COLO829 (cell line): ENCODE data around the gene FAF2.
A peak's percentile ranks its signal among the peaks of the same experiment; 100 is the strongest.
"Not testable (repeated sequence)": the region's sequence is repeated elsewhere in the genome, so short reads cannot be mapped to it uniquely, and the experiment has no call there.

Experiments
- DNase-seq: peaks from one replicate; pipeline ENCODE4 v3.0.0; 2012; ENCODE audit warnings: low spot score

The FAF2 gene, protein sequence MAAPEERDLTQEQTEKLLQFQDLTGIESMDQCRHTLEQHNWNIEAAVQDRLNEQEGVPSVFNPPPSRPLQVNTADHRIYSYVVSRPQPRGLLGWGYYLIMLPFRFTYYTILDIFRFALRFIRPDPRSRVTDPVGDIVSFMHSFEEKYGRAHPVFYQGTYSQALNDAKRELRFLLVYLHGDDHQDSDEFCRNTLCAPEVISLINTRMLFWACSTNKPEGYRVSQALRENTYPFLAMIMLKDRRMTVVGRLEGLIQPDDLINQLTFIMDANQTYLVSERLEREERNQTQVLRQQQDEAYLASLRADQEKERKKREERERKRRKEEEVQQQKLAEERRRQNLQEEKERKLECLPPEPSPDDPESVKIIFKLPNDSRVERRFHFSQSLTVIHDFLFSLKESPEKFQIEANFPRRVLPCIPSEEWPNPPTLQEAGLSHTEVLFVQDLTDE

DNA sequence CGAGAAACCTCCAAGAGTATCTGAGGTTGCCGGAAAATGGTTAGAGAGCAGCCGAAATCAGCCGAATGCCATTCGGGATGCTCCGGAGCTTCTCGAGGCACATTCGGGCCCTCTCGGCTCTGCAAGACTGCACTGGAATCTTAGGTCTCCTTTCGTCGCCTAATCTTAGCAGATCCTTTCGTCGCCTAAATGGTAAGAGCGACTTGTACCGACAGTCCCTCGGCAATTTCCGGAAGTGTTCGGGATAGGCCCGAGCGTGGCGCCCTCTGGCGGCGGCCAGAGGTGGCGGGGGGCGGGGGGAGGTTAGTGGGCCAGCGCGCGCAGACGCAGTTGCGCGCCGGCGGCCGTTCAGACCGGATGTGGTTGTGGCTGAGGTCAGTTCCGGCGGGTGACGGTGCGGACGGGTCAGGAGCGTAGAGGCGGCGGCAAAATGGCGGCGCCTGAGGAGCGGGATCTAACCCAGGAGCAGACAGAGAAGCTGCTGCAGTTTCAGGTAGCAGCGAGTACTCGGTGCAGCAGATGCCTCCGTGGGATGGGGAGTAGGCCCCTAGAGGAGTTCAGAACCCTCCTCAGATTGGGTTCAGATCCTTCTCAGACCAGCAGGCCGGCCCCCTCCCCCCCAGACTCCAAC, at the start of gene FAF2:
Gene FAF2, plus strand, starts transcription at position 408 of the 631 bp plus-strand sequence. Its CDS starts 23 bp downstream, at position 431.
- DNase-seq: peak; percentile 99

DNA sequence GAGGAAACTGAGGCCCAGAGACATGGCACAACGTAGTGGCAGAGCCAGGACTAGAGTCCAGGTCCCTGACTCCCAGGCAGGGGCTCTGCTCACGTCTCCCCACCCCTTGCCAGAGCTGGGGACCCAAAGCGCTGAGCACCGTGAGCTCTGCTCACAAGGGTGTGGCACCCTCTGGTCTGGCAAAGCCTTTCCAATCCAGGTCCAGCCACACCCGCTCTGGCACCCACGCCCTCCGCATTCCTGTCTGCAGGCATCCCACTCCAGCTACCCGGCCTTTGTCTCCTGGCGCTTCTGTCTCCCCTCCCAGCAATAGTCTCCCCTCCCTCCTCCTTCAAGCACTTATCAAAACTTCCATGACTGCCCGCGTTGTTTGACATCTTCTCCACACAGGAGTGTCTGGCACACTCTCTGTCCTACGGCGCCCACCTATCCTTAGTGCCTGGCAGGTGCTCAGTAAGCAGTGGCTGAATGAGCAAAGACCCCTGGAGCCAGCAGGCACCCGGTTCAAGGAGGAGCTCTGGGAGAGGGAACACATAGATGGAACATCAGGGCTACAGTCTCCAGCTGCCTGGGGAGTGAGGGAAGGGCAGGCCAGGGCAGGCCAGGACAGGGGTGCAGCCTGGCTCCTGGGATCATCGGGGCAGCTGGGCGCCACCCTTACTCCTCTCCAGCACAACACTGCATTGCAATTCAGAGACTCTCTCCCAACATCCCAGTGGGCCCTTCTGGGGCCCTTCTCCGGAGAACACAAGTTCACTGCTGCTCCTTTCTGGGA, 47.6 kb upstream of the FAF2 start:
- DNase-seq: no peak

DNA sequence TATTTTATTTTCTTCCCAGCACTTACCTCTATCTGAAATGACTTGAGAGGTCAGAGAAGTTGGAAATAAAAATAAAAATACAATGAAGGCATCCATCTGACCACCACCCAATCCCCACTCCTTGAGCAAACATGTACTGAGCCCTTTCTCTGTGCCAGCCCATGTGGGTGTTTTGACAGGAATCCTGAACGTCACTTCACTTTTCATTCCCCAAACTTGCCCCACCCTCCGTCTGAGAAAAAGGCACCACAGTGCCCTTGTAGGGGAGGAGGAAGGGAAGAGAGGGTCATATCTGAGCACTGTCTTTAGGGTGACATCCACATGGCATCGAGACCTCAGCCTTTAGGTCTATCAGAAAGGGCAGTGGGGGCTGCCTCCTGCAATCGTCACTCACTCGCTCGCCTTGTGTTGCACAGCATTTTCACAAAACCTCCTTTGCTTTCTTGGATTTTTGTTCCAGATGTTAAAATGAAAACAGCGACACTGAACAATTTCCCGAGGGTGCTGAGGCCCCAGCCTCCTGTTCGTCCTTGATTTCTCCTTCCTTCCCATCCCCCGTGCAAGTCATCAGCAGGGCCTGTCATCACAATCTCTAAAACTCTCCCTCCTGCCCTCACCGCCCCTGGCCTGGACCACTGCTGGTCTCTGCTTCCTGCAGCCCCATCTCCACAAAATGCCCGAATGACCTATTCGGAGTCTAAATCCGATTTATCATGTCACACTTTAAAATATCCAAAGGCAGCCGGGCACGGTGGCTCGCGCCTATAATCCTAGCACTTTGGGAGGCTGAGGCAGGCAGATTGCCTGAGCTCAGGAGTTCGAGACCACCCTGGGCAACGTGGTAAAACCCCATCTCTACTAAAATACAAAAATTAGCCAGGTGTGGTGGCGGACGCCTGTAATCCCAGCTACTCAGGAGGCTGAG, 46.6 kb upstream of the FAF2 start:
- DNase-seq: no peak

DNA sequence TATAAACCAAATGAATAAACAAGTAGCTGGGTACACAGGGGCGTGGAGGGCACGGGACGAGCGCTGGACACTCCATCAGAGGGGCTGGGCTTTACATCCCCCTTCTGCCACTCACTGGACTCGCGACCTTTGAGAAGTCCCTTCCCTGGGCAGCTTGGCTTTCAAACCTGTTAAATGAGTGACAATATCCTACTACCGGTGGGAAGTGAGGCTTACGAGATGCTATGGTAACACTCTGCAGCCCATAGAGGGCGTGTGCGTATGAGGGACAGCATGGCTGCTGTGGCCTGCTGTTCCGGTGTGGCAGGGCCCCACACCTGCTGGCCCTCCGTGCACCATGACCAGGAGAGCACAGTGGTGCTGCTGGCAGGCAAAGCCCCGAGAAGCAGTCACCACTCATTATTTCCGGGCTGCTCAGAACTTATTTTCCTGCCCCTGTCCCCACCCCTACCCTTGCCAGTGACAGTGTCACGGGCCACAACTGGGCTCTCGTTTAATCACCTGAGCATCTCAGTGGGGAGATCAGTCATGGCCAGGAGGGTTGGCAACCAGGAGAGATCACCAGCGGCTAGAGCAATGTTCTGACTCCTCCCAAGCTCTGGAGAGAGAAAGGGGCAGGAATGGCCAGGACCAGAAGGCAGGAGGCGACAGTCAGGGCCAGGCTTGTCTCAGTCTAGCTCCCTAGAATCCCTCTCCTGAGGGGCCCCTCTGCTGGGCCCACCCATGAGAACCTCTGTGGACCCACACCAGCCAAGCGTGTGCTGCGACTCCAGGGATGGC, 42.3 kb upstream of the FAF2 start:
- no peak for DNase-seq

DNA sequence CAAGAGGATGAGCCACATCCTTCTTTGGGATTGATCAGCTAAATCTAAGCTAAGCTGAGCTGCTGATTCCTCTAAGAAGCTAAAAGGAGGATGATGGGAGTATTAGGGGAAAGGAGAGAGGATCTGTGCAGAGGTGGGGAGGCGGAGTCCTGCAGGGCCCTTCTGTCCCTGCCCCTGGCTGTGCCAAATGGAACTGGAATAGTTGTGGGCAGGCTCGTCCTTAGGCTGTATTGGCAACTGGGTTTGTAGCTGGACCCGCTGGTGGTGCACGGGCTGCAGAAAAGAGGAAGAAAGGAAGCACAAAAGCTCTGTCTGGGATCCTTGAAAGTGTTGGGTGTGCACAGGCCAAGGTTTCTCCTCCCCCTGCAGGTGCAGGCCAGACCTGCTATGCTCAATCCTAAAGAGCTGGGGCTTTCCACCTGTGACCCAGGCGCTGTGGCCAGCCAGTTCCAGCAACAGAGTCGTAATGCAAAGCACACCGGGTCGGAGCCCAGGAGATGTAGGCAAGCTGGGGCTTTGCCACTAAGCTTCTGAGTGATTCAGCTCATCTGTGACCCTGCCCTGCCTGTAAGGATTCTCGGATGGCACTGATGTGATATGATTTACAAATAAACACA, 41.6 kb upstream of the FAF2 start:
- DNase-seq: no peak

DNA sequence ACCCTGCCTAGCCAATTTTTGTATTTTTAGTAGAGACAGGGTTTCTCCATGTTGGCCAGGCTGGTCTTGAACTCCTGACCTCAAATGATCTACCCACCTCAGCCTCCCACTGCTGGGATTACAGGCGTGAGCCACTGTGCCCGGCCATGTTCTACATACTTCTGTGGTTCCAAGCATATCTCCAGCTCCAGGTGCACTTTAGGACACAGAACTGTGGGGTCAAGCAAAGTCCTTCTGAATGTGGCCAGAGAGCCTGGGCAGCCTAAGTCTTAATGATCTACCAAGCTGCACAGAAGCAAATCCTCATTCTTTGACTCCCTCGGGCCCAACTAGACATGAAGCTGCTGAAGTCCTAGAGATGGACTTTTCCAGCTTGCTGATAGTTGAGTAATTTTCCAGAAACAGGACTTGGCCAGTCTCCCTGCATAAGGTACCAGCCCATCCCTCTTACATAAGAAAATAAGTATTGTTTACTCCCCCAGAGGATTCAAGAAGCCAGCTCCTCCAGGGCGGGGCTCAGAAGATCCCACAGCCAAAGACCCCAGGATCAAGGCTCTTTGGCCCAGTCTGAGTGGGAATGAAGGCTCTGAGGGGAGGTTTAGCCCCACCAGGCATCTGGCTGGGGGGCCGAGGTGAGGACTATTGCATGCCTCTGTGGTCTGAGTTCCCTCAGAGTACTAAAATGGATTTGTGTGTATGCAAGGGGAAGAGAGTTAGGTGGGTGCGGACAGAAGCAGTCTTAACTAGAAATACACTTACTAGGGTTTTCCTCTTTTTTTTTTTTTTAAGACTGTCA, 40.5 kb upstream of the FAF2 start:
- DNase-seq: no peak

DNA sequence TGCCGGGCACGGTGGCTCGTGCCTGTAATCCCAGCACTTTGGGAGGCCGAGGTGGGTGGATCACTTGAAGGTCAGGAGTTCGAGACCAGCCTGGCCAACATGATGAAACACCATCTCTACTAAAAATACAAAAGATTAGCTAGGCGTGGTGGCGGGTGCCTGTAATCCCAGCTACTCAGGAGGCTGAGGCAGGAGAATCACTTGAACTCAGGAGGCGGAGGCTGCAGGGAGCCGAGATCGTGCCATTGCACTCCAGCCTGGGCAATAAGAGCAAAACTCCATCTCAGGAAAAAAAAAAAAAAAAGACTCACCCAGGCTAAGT, 40.0 kb upstream of the FAF2 start:
- not testable (repeated sequence) for DNase-seq

DNA sequence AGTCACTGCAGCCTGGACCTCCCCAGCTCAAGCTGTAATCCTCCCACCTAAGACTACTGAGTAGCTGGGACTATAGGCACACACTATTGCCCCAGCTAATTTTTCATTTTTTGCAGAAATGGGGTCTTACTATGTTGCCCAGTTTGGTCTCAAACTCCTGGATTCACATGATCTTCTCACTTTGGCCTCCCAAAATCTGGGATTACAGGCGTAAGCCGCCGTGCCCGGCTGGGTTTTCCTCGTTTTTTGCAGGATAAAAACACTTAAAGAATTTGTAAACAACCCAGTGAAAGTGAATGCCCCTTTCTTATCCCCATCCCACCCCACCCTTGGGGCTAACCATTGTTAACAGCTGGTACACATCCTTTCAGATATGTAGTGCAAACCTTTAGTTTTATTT, 39.6 kb upstream of the FAF2 start:
- DNase-seq: no peak

DNA sequence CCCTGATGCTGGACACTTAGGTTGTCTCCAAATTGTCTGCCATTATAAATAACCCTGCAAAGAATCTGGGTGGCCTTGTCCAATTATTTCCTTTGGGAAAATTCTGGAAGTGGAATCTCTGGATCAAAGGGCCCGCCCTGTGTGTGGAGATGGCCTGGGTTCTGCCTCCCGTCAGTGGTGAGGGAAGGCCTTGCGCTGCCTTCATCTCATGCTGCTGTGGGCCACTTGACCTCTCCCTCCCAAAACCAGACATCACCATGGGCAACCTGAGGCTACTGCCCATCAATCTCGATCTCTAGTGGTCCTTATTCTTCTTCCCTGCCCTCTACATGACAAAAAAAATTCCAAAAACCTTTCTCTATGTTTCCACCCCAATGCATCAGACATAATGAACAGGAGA, 38.4 kb upstream of the FAF2 start:
- DNase-seq: no peak

DNA sequence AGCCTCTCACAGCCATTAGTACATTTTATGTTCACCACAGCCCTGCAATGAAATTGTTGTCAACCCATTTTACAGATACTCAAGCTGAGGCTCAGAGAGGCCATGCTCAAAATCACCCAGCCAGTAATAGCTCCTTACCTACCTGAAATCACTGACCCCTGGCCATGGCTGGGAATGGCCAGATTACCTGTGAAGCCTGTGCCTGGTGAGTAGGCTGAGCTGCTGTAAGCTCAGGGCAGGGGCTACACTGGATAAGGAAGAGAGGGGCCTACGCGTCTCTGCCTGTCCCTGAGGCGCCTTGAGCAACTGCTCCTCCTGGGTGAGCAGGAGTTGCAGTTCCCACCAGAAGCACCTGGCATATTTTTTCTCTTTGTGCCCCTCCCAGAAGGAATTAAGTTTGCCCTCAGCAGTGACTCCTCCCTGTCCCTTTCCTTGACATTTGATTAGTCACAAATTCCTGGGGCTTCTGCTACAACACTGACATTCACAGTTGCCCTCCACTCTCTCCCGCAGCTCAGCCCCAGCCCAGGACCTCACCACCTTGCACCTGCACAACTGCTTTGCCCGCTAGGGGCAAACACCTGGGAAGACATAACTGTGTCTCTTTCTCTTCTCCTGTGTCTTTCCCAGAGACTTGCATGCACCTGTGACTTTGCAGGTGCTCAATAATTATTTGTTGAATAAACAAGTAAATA, 37.6 kb upstream of the FAF2 start:
- DNase-seq: no peak

DNA sequence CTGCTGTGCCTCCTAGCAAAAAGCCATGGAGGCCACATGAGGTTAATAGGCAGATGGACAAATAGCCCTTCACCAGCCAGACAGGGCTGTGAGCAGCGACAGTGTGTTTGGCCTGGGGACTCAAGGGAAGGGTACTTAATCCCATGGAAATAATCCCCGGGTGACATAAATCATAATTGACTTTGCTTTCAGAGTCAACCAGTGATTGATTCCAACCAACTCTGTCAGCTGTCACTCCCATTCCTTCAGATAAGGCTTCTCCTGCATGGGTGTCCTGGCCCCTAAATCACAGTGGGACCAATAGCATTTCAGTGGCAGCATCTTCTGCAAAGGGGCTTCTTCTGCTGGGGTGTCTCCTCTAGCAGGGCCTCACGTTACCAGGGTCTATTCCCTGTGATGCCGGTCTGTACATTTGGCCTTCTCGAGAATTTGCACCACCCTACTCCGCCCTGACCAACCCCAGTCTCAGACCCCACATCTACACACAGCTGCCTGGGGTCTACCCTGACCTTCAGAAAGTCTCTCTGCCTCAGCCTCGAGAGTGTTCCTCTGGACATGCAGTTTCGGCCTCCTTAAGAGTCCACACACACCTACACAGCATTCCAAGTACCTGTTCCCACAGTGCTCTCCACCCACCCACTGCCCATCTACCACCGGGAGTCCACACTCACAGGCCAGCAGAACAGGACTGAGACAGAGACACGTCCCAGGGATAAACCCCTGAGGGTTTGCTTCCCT, 35.5 kb upstream of the FAF2 start:
- DNase-seq: no peak

DNA sequence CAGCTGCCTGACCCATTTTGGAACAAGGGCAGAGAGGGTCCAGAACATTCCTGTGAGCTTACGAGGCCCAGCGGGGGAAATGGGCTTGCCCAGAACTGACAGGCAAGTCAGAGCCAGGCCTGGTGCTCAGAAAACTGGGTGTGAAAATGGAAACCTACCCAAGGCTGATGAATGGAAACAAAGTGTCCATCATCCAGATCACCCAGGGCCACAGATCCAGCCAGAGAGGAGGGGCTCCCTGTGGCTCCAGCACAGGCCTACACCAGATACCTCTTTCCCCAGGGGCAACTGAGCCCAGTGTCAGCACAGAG, 35.0 kb upstream of the FAF2 start:
- DNase-seq: no peak

DNA sequence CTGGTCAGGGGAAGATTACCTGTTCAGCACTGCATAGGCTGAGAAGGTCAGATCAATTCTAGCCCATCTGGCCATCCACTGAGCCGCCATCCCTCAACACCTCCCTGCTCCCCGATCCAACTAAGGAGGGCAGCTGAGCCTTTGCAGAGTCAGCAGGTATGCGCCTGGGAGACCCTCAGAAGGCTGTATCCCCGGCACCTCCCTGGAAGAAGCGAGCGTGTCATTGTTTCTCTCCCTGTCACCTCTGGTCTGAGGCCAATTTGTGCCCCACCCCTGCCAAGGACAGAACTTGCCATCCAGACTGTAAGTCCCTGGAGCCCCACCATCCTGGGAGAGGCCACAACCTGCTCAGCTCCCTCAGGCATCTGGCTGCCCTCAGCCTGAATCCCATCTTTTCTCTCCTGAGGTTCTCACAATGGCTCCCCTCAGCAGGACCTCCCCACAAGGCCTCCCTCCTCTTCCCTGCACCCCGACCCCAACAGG, 34.4 kb upstream of the FAF2 start:
- DNase-seq: no peak

DNA sequence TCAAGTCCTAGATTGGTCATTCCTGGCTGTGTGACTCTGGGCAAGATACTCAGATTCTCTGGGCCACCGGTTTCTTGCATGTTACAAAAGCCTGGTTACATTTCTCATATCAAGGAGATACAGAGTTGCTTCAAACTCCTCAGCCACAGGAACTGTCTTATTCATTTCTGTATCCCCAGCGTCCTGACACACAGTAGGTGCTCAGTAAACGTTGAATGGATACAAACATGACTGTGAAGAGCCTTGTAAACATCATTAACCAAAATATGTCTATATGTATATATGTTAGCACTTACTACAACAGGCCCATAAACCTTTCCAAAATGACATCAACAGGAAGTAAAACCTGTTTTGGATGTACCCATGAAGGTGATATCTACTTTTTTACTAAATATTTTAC, 33.5 kb upstream of the FAF2 start:
- no peak for DNase-seq

DNA sequence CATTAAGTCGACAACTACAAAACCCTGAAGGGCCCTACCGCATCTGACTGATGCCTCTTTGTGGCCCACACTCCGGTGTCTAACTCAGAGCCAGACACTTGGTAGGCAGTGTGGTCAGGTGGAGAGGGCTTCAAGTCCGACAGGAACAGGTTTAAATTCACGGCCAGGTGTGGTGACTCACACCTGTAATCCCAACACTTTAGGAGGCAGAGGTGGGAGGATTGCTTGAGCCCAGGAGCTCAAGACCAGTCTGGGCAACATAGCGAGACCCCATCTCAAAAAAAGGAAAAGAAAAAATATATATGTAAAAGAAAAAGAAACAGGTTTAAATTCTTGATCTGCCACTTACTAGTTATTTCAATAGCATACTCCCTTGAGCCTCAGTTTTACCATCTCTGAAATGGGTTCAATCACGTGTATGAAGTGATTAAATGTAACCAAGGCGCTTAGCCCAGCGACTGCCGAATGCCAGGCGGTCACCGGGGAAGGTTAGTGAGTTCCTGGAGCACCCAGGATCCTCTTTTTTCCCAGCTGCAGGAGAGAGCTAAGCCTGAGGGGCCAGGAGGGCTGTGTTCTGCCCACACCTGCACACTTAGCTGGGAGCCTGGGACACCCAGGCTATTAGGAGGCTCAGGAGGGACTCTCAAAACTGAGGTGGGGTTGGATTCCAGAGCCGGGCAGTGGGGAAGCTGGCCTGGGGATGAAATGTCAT, 32.8 kb upstream of the FAF2 start:
- DNase-seq: no peak

DNA sequence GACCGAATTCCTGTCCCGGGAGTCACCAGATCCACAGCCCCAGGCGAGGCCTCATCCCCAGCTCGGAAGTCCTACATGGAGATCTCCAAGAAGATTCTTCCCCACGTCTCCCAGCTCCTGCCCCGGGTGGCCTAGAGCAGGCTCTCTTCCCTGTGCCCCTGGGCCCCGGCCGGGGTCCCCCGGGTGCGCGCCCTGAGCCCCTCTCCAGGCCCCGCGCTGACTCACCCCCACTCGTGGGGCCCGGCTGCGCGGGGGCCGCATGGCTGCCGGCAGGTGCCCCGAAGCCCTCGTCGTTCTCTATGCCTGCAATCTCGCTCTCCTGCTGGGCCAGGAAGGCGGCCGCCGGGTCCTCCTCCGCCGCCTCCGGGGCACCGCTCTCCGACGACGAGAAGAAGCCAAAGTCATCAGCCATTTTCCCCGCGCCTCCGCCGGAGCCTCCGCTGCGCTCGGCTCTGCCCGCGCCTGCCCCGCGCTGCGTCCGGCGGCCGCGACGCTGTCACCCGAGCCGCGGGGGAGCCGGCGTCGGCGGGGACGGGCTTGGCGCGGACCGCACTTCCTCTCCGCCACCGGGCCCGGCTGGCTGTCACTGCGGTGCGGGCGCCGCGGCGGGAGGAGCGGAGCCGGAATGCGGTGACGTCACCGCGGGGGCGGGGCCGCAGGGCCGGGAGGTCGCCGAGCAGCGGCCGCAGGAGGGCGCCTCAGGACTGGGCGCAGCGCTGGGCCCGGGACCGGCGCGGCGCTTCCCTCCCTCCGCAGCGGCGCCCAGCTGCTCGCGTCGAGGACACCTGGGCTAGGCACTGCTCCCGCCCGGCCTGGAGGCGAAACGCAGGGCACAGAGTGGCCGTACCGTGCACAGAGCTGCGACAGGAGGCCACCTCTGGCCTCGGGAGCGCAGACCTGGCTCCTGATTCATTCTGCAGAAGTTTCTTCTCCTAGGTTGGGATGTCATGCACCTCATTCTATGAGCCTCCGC, 31.9 kb upstream of the FAF2 start, which contains the start of gene CLTB:
Gene CLTB, minus strand, starts transcription at position 588 of the 973 bp plus-strand sequence. Its CDS starts 176 bp downstream, at position 412.
- peak; percentile 66 for DNase-seq

DNA sequence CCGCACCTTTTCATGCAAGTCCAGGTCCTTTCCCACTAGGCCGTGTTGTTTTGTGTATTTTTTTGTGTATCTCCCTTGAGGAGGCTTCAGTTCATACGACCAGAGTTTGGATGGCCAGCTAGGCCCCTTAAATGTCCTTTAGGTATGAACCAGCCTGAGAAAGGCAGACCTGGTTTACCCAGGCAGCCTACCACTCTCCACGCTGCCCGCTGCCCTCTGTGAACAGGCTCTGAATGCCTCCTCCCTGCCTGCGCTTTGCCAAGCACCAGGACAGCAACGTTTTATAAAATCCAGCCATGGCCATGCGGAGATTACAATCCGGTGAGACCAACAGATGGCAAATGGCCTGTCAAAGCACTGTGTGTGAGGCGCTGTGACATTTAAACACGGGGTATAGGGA, 31.2 kb upstream of the FAF2 start:
- DNase-seq: no peak
